ENCODE results near the gene SULT2A1. TPM values are rescaled to one million over a fixed set of nuclear protein-coding genes. Genes with fewer than 3 reads are reported as not detected.

SULT2A1 gene
- total and polyA plus RNA-seq, 7 donors = not detected

GRCh38 chr19:47854459-47854858, 31.7 kb downstream of the SULT2A1 start:
- H3K9me3 ChIP-seq = no peaks in the 10 kb centered on the region
- H3K27ac ChIP-seq = no peak overlapping the region
- peaks cover 0 to 41% (median 5%) of the 10 kb centered on the region in 3 donors for H3K27me3 ChIP-seq (ENCODE audit: insufficient read depth in 3 of 3, low read length in 2 of 3)
- no peaks in the 10 kb centered on the region for H3K36me3 ChIP-seq (ENCODE audit: insufficient read depth in 1 of 2, low read depth in 1 of 2)
- WGBS, 3 donors = 70 to 77% (median 72%) methylated on average over 4 of the region's 4 CpGs
- no peak overlapping the region for H3K4me3 ChIP-seq
- ATAC-seq (no peak), DNase-seq (no peak)
- TF ChIP-seq, protein P1, sequence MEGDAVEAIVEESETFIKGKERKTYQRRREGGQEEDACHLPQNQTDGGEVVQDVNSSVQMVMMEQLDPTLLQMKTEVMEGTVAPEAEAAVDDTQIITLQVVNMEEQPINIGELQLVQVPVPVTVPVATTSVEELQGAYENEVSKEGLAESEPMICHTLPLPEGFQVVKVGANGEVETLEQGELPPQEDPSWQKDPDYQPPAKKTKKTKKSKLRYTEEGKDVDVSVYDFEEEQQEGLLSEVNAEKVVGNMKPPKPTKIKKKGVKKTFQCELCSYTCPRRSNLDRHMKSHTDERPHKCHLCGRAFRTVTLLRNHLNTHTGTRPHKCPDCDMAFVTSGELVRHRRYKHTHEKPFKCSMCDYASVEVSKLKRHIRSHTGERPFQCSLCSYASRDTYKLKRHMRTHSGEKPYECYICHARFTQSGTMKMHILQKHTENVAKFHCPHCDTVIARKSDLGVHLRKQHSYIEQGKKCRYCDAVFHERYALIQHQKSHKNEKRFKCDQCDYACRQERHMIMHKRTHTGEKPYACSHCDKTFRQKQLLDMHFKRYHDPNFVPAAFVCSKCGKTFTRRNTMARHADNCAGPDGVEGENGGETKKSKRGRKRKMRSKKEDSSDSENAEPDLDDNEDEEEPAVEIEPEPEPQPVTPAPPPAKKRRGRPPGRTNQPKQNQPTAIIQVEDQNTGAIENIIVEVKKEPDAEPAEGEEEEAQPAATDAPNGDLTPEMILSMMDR (IDR thresholded peaks at IDR 0.05) = no peak
- no peaks in the 10 kb centered on the region for H3K4me1 ChIP-seq
- intact Hi-C loops (cut with DNase I) = no loop called here

DNA sequence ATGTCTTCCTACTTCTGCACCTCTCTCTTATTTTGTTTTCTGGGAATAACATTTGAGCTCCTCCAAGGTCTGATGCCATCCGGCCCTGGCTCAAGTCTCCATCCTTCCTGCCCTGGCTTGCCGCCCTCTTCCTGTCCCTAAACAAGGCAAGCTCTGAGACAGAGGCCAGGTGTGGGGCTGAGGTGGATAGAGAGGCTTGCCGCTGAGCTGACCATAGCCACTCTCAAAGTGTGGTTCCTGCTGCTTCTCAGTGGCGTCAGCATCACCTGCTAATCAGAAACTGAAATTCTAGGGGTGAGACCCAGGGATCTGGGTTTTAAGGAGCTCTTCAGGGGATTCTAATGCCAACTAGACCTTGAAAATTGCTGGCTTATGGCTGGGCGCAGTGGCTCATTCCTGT, 33.1 kb downstream of the SULT2A1 start:
- 55 to 62% (median 59%) methylated on average over 5 of the region's 5 CpGs for WGBS, 3 donors
- peaks cover 0 to 52% (median 11%) of the 10 kb centered on the region in 3 donors for H3K27me3 ChIP-seq (ENCODE audit: insufficient read depth in 3 of 3, low read length in 2 of 3)

GRCh38 chr19:47848823-47849473, 37.2 kb downstream of the SULT2A1 start:
- DNase-seq = no peak
- intact Hi-C loops (cut with DNase I) = no loop called here
- ATAC-seq = no peak

More for the DNA sequence above, 33.1 kb downstream of the SULT2A1 start:
- intact Hi-C loops (cut with DNase I) = no loop called here
- no peaks in the 10 kb centered on the region for H3K36me3 ChIP-seq (ENCODE audit: insufficient read depth in 1 of 2, low read depth in 1 of 2)
- ATAC-seq (no peak), DNase-seq (no peak)
- H3K4me3 ChIP-seq = no peak overlapping the region
- no peaks in the 10 kb centered on the region for H3K4me1 ChIP-seq
- no peak overlapping the region for H3K27ac ChIP-seq
- H3K9me3 ChIP-seq = no peaks in the 10 kb centered on the region
- TF ChIP-seq, protein P1 (IDR thresholded peaks at IDR 0.05) = no peak

DNA sequence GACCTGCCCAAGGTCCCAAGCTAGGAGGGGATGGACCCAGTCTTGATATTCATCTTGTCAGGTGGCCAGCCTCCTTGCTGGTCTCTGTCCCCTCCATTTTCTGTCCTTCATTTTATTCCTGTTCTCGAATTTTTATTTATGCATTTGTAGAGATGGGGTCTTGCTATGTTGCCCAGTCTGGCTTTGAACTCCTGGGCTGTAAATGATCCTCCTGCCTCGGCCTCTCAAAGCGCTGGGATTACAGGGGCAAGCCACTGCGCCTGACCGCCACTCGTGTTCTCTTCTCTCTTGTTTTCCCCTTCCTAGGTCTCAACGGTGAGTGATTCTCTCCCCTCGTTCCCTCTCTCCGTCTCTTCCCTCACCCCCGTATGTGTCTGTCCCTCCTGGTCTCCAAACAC, 37.7 kb downstream of the SULT2A1 start:
- intact Hi-C loops (cut with DNase I) = no loop called here
- ATAC-seq (no peak), DNase-seq (no peak)
- no peak overlapping the region for H3K4me3 ChIP-seq
- no peaks in the 10 kb centered on the region for H3K9me3 ChIP-seq
- TF ChIP-seq, protein P1 (IDR thresholded peaks at IDR 0.05) = no peak
- WGBS, 3 donors = 29 to 38% (median 30%) methylated on average over 10 of the region's 10 CpGs
- no peak overlapping the region for H3K27ac ChIP-seq
- peaks cover 0 to 52% (median 8%) of the 10 kb centered on the region in 3 donors for H3K27me3 ChIP-seq (ENCODE audit: insufficient read depth in 3 of 3, low read length in 2 of 3)
- no peaks in the 10 kb centered on the region for H3K4me1 ChIP-seq
- no peaks in the 10 kb centered on the region for H3K36me3 ChIP-seq (ENCODE audit: insufficient read depth in 1 of 2, low read depth in 1 of 2)

More at GRCh38 chr19:47848823-47849473, 37.2 kb downstream of the SULT2A1 start:
- TF ChIP-seq, protein P1 (IDR thresholded peaks at IDR 0.05) = no peak
- no peaks in the 10 kb centered on the region for H3K4me1 ChIP-seq
- peaks cover 0 to 54% (median 10%) of the 10 kb centered on the region in 3 donors for H3K27me3 ChIP-seq (ENCODE audit: insufficient read depth in 3 of 3, low read length in 2 of 3)
- no peak overlapping the region for H3K27ac ChIP-seq
- no peak overlapping the region for H3K4me3 ChIP-seq
- 1 to 3% (median 2%) methylated on average over 22 of the region's 22 CpGs for WGBS, 3 donors
- H3K9me3 ChIP-seq = no peaks in the 10 kb centered on the region
- no peaks in the 10 kb centered on the region for H3K36me3 ChIP-seq (ENCODE audit: insufficient read depth in 1 of 2, low read depth in 1 of 2)

DNA sequence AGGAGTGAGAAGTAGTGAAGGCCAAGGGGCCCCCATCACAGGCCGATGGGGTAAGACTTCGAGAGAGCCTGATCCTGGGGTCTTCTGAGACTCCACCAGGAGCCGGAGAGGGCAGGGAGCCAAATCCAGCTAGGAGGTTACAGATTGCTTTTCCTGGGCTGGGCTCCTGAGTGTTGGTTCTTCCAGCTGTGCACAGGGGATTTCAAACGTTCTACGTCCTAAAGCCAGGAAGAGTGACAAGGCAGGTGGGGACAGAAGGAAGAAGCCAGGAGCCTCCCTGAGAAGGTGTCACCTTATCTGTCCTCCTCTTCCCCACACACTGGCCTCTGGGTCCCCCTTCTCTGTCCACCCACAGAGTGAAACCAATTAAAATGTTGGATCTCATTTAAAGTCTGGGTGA, 43.2 kb downstream of the SULT2A1 start:
- WGBS, 3 donors = 19 to 29% (median 25%) methylated on average over 5 of the region's 5 CpGs
- no peak for ATAC-seq
- no peaks in the 10 kb centered on the region for H3K4me1 ChIP-seq
- H3K36me3 ChIP-seq (ENCODE audit: insufficient read depth in 1 of 2, low read depth in 1 of 2) = no peaks in the 10 kb centered on the region
- no peak overlapping the region for H3K27ac ChIP-seq
- H3K9me3 ChIP-seq = no peaks in the 10 kb centered on the region
- no peak overlapping the region for H3K4me3 ChIP-seq
- peaks cover 0 to 31% (median 8%) of the 10 kb centered on the region in 3 donors for H3K27me3 ChIP-seq (ENCODE audit: insufficient read depth in 3 of 3, low read length in 2 of 3)
- no peak for DNase-seq
- TF ChIP-seq, protein P1 (IDR thresholded peaks at IDR 0.05) = no peak
- intact Hi-C loops (cut with DNase I) = no loop called here
